ENCODE results near the gene HIC2.
"Not testable (repeated sequence)": the region's sequence is repeated elsewhere in the genome, so short reads cannot be mapped to it uniquely, and the experiment has no call there.

The HIC2 gene, protein sequence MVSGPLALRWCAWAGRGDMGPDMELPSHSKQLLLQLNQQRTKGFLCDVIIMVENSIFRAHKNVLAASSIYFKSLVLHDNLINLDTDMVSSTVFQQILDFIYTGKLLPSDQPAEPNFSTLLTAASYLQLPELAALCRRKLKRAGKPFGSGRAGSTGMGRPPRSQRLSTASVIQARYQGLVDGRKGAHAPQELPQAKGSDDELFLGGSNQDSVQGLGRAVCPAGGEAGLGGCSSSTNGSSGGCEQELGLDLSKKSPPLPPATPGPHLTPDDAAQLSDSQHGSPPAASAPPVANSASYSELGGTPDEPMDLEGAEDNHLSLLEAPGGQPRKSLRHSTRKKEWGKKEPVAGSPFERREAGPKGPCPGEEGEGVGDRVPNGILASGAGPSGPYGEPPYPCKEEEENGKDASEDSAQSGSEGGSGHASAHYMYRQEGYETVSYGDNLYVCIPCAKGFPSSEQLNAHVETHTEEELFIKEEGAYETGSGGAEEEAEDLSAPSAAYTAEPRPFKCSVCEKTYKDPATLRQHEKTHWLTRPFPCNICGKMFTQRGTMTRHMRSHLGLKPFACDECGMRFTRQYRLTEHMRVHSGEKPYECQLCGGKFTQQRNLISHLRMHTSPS

GRCh38 chr22:21417227-21417746, at the start of gene HIC2:
Gene HIC2, plus strand, starts transcription at chr22:21417371. Its CDS starts 25,461 bp downstream, at chr22:21442832.
- DNase-seq (ENCODE audit: low read depth in 2 of 2) = not testable (repeated sequence)

GRCh38 chr22:21368603-21369310, 48.4 kb upstream of the HIC2 start:
- not testable (repeated sequence) for DNase-seq (ENCODE audit: low read depth in 2 of 2)

DNA sequence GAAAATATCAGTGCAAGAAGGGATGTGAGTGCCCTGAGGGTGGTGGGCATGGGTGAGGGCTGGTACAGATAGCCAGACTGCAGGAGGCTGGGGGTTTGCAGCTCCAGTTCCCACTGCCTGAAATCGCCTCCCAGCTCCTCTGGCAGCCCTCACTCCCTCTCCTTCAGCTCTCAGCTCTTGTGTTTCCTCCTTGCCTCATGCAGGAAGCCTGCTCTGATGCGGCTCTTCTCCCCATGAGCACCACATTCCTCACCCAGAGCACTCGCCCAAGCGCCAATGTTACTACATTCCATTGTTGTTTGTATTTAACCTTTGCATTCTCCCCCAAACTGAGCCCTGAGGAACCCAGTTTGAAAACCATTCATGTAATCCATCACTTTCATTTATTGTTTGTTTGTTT, 41.3 kb upstream of the HIC2 start:
- DNase-seq (ENCODE audit: low read depth in 2 of 2) = not testable (repeated sequence)

DNA sequence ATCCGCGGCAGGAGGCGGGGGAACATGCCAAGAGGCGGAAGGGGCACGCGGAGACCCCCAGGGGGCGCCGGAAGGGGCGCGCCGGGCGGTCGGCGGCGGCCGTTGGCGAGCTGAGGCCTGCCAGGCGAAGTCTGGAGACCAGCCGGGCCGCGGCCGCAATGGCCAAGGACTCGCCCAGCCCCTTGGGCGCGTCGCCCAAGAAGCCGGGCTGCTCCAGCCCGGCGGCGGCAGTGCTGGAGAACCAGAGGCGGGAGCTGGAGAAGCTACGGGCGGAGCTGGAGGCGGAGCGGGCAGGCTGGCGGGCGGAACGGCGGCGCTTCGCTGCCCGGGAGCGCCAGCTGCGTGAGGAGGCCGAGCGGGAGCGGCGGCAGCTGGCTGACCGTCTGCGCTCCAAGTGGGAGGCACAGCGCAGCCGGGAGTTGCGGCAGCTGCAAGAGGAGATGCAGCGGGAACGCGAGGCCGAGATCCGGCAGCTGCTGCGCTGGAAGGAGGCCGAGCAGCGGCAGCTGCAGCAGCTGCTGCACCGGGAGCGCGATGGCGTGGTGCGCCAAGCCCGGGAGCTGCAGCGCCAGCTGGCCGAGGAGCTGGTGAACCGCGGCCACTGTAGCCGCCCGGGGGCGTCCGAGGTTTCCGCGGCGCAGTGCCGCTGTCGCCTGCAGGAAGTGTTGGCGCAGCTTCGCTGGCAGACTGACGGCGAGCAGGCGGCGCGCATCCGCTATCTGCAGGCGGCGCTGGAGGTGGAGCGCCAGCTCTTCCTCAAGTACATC, 33.3 kb upstream of the HIC2 start, which contains the start of gene RIMBP3B:
Gene RIMBP3B (plus strand): TSS at position 51 of the 767 bp plus-strand sequence. CDS start 108 bp downstream, at position 159.
- DNase-seq (ENCODE audit: low read depth in 2 of 2) = not testable (repeated sequence)

DNA sequence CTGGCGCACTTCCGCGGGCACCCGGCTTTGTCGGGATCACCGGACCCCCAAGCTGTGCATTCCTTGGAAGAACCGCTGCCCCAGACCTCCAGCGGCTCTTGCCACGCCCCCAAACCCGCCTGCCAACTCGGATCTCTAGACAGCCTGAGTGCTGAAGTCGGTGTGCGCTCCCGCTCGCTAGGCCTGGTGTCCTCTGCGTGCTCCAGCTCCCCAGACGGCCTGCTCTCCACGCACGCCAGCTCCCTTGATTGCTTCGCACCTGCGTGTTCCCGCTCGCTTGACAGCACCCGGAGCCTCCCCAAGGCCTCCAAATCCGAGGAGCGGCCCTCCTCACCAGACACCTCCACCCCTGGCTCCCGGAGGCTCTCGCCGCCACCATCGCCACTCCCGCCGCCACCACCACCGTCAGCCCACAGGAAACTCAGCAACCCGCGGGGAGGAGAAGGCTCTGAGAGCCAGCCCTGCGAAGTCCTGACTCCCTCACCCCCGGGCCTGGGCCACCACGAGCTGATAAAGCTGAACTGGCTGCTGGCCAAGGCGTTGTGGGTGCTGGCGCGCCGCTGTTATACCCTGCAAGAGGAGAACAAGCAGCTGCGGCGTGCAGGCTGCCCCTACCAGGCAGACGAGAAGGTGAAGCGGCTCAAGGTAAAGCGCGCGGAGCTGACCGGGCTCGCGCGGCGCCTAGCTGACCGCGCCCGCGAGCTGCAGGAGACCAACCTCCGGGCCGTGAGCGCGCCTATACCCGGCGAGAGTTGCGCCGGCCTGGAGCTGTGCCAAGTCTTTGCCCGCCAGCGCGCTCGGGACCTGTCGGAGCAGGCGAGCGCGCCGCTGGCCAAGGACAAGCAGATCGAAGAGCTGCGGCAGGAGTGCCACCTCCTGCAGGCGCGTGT, 32.5 kb upstream of the HIC2 start:
- not testable (repeated sequence) for DNase-seq (ENCODE audit: low read depth in 2 of 2)

DNA sequence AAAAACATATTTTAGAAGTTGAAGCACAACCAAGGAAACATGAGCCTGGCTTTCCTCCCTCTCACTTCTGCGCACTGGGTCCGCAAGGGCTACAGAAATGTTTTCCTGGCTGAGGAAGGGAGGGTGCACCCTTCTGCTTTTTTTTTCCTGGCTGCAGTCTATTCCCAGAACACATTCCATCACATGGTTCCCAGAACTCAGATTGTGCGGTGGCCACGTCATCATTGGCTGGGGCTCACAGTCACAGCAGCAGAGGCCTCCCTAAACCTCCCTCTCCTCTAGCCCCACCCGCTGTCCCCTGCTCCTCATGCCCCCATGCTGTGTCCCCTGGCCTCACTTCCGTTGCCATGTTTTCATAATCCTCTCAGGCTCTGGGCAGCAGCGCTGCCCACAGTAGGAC, 27.7 kb upstream of the HIC2 start:
- DNase-seq (ENCODE audit: low read depth in 2 of 2) = not testable (repeated sequence)

GRCh38 chr22:21390013-21390412, 27.2 kb upstream of the HIC2 start:
- DNase-seq (ENCODE audit: low read depth in 2 of 2) = not testable (repeated sequence)

GRCh38 chr22:21394613-21395012, 22.6 kb upstream of the HIC2 start:
- not testable (repeated sequence) for DNase-seq (ENCODE audit: low read depth in 2 of 2)

GRCh38 chr22:21401197-21401969, 15.8 kb upstream of the HIC2 start:
- DNase-seq (ENCODE audit: low read depth in 2 of 2) = not testable (repeated sequence)

GRCh38 chr22:21402763-21403314, 14.3 kb upstream of the HIC2 start:
- not testable (repeated sequence) for DNase-seq (ENCODE audit: low read depth in 2 of 2)

GRCh38 chr22:21407139-21407538, 10.0 kb upstream of the HIC2 start:
- not testable (repeated sequence) for DNase-seq (ENCODE audit: low read depth in 2 of 2)

DNA sequence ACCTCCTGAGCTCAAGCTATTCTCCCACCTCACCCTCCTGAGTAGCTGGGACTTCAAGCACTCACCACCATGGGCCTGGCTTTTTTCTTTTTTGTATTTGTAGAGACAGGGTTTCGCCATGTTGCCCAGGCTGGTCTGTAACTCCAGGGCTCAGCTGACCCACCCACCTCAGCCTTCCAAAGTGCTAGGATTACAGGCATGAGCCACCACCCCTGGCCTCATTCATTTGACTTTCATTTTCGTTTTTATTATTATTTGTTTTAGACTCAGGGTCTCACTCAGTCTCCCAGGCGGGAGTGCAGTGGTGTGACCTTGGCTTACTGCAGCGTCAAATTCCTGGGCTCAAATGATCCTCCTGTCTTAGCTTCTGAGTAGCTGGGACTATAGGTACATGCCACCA, 9.4 kb upstream of the HIC2 start:
- not testable (repeated sequence) for DNase-seq (ENCODE audit: low read depth in 2 of 2)

GRCh38 chr22:21416375-21416774, 796 bp upstream of the HIC2 start:
- DNase-seq (ENCODE audit: low read depth in 2 of 2) = not testable (repeated sequence)

- DNase-seq (ENCODE audit: low read depth in 2 of 2) = not testable (repeated sequence)
Observed at GRCh38 chr22:21417853-21418252, 682 bp downstream of the HIC2 start.

GRCh38 chr22:21418974-21419638, 1.9 kb downstream of the HIC2 start:
- DNase-seq (ENCODE audit: low read depth in 2 of 2) = not testable (repeated sequence)

DNA sequence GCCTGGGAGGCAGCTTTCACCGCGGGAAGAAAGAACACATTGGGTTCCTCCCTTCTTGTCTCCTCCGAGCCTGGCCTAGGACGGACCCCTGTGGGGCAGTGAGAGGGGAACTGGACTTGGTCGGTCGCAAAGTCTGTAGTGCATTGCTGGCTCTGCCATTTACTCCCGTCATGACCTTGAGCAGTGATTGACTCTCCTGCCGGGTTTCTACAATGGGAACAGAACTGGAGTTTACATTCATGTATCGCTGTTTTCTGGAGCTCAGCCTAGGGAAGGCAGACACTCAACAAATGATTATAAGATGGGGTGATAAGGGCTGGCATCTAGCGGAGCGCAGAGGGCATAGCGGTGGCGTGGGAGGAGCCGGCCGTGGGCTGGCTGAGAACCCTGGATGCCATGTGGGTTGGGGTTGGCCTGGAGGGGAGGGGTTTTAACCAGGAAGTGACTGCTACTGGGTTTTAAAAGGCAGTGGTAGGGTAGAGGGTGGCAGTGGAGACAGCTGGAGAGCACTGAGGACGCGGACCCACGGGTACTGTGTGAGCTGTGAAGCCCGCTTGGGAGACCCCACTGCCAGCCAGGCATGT, 3.1 kb downstream of the HIC2 start:
- not testable (repeated sequence) for DNase-seq (ENCODE audit: low read depth in 2 of 2)

- not testable (repeated sequence) for DNase-seq (ENCODE audit: low read depth in 2 of 2)
Observed at GRCh38 chr22:21424084-21424709, 7.0 kb downstream of the HIC2 start.

Data from stimulated activated CD8-positive, alpha-beta memory T cell treated with anti-CD3 and anti-CD28 coated beads, Interleukin-15, amount 100 ng/mL, for 4 hours (primary cell).